Measurements from ENCODE around the gene XYLT1.

The XYLT1 gene

GRCh38 chr16:17228708-17229055 lies 242.1 kb downstream of the XYLT1 start:
- TF ChIP-seq, protein P1, sequence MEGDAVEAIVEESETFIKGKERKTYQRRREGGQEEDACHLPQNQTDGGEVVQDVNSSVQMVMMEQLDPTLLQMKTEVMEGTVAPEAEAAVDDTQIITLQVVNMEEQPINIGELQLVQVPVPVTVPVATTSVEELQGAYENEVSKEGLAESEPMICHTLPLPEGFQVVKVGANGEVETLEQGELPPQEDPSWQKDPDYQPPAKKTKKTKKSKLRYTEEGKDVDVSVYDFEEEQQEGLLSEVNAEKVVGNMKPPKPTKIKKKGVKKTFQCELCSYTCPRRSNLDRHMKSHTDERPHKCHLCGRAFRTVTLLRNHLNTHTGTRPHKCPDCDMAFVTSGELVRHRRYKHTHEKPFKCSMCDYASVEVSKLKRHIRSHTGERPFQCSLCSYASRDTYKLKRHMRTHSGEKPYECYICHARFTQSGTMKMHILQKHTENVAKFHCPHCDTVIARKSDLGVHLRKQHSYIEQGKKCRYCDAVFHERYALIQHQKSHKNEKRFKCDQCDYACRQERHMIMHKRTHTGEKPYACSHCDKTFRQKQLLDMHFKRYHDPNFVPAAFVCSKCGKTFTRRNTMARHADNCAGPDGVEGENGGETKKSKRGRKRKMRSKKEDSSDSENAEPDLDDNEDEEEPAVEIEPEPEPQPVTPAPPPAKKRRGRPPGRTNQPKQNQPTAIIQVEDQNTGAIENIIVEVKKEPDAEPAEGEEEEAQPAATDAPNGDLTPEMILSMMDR (IDR thresholded peaks at IDR 0.05; ENCODE audit: unreplicated experiment in 3 of 3), result no peak
- Mint-ChIP-seq H3K27ac (no peak overlapping the region), H3K9me3 (no peaks in the 10 kb centered on the region), H3K27me3 (ENCODE audit: low read depth) (no peaks in the 10 kb centered on the region), H3K4me1 (peaks cover 34% of the 10 kb centered on the region), H3K4me3 (no peak overlapping the region), H3K36me3 (ENCODE audit: low read depth) (no peaks in the 10 kb centered on the region)

GRCh38 chr16:17228048-17228707 lies 242.6 kb downstream of the XYLT1 start:
- no peak overlapping the region for H3K27ac Mint-ChIP-seq
- TF ChIP-seq, protein P1 (IDR thresholded peaks at IDR 0.05; ENCODE audit: unreplicated experiment in 3 of 3), result no peak
- H3K9me3 Mint-ChIP-seq, result no peaks in the 10 kb centered on the region
- H3K36me3 Mint-ChIP-seq (ENCODE audit: low read depth), result no peaks in the 10 kb centered on the region
- peaks cover 39% of the 10 kb centered on the region for H3K4me1 Mint-ChIP-seq
- no peak overlapping the region for H3K4me3 Mint-ChIP-seq
- H3K27me3 Mint-ChIP-seq (ENCODE audit: low read depth), result peaks cover 1% of the 10 kb centered on the region

- Mint-ChIP-seq H3K36me3 (ENCODE audit: low read depth) (no peaks in the 10 kb centered on the region), H3K4me1 (peaks cover 44% of the 10 kb centered on the region), H3K4me3 (no peak overlapping the region), H3K27ac (no peak overlapping the region), H3K27me3 (ENCODE audit: low read depth) (peaks cover 4% of the 10 kb centered on the region), H3K9me3 (no peaks in the 10 kb centered on the region)
- TF ChIP-seq, protein P1 (IDR thresholded peaks at IDR 0.05; ENCODE audit: unreplicated experiment in 3 of 3), result no peak
These were observed 243.5 kb downstream of the XYLT1 start for GRCh38 chr16:17227278-17227677.

DNA sequence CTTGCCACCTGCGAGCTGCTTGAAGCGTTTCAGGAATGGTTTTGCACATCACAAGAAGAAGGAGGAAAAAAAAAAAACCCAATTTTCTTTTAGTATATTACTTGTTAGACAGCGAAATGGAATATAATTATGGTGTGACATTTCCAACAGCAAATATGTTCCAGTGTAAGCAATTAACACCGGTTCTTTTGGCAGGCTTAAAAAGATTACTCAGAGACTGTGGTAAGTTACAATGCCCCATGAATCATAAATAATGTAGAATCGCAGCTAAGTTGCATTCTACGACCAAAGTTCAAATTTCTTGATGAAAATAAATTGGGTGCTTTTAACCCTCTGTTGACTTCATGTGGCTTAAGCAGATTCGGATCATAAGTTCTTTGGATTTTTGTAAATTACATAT lies 245.2 kb downstream of the XYLT1 start:
- H3K4me1 Mint-ChIP-seq, result peaks cover 53% of the 10 kb centered on the region
- H3K27me3 Mint-ChIP-seq (ENCODE audit: low read depth), result peaks cover 4% of the 10 kb centered on the region
- H3K27ac Mint-ChIP-seq, result peak overlapping the region; percentile 39 to 76 (median 55)
- H3K4me3 Mint-ChIP-seq, result no peak overlapping the region
- no peaks in the 10 kb centered on the region for H3K9me3 Mint-ChIP-seq
- H3K36me3 Mint-ChIP-seq (ENCODE audit: low read depth), result no peaks in the 10 kb centered on the region
- TF ChIP-seq, protein P1 (IDR thresholded peaks at IDR 0.05; ENCODE audit: unreplicated experiment in 3 of 3), result no peak

- Mint-ChIP-seq H3K27ac (peak overlapping the region; percentile 39 to 76 (median 55)), H3K9me3 (no peaks in the 10 kb centered on the region), H3K4me1 (peaks cover 53% of the 10 kb centered on the region), H3K4me3 (peak overlapping the region in 1 of 3 experiments; percentile 24), H3K36me3 (ENCODE audit: low read depth) (no peaks in the 10 kb centered on the region), H3K27me3 (ENCODE audit: low read depth) (peaks cover 4% of the 10 kb centered on the region)
- TF ChIP-seq, protein P1 (IDR thresholded peaks at IDR 0.05; ENCODE audit: unreplicated experiment in 3 of 3), result no peak
These were observed 245.9 kb downstream of the XYLT1 start for GRCh38 chr16:17224879-17225281.

GRCh38 chr16:17224350-17224749 lies 246.4 kb downstream of the XYLT1 start:
- Mint-ChIP-seq H3K4me3 (no peak overlapping the region), H3K4me1 (peaks cover 53% of the 10 kb centered on the region), H3K27ac (peak overlapping the region in 2 of 3 experiments; percentile 39 to 76)

More at GRCh38 chr16:17224350-17224749, 246.4 kb downstream of the XYLT1 start:
- H3K36me3 Mint-ChIP-seq (ENCODE audit: low read depth), result no peaks in the 10 kb centered on the region
- H3K27me3 Mint-ChIP-seq (ENCODE audit: low read depth), result peaks cover 4% of the 10 kb centered on the region
- no peaks in the 10 kb centered on the region for H3K9me3 Mint-ChIP-seq
- TF ChIP-seq, protein P1 (IDR thresholded peaks at IDR 0.05; ENCODE audit: unreplicated experiment in 3 of 3), result no peak

Data from nephron (organoid).